Type B pancreatic cell (in vitro differentiated cells): ENCODE data around the gene SLC6A11. TPM values are rescaled to one million over a fixed set of nuclear protein-coding genes. Genes with fewer than 3 reads are reported as not detected.

Source experiments
- DNase-seq: peaks from one replicate; pipeline ENCODE4 v3.0.0; 2021; ENCODE audit warnings: mixed read lengths; ENCODE audit not compliant: unreplicated experiment; ENCODE audit errors: extremely low spot score
- H3K27ac Mint-ChIP-seq: 2 replicates; pipeline ENCODE4 v1.8.0; 2021; ENCODE audit warnings: mild to moderate bottlenecking, mixed read lengths
- H3K27me3 Mint-ChIP-seq: 2 replicates; pipeline ENCODE4 v1.8.0; 2021; ENCODE audit warnings: mixed read lengths
- H3K36me3 Mint-ChIP-seq: 2 replicates; pipeline ENCODE4 v1.8.0; 2021; ENCODE audit warnings: mixed read lengths
- H3K4me1 Mint-ChIP-seq: one replicate; pipeline ENCODE4 v1.8.0; 2021; ENCODE audit warnings: mixed read lengths; ENCODE audit not compliant: unreplicated experiment
- H3K4me3 Mint-ChIP-seq: 2 replicates; pipeline ENCODE4 v1.8.0; 2021; ENCODE audit warnings: mild to moderate bottlenecking, mixed read lengths
- H3K9me3 Mint-ChIP-seq: 2 replicates; pipeline ENCODE4 v1.8.0; 2021; ENCODE audit warnings: mixed read lengths
- CTCF ChIP-seq: fragments of 200-600 bp; sonication (generic); conservative IDR thresholded peaks from 2 replicates; pipeline ENCODE4 v1.5.0; 2021; ENCODE audit warnings: antibody characterized with exemption, mild to moderate bottlenecking
- total RNA-seq: library from RNA; stranded (reverse); gene quantifications from 2 replicates; pipeline ENCODE4 v1.2.1, GENCODE V29; 2021; ENCODE audit warnings: low replicate concordance

The SLC6A11 gene
- total RNA-seq, 1 donor from 2014 or later: 3.0 TPM

DNA sequence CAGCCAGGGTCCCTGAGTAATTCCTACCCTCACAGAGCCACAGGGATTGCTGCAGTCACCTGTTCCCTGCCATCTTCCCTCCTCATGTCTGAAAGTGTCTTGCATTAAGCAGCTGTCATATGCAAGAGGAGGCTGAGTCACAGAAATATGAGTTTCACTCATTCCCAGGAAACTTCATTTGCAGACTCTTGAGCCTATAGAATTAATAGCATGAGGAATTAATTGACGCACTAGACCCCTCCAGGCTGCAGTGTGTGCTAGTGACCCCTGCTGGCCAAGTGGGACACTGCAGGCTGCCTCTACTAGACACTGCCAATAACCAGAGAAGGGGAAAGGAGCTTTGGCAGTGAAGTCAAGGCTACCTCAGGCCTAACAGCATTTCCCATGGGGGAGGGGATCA, 125.9 kb downstream of the SLC6A11 start:
- H3K9me3 Mint-ChIP-seq: no peaks in the 10 kb centered on the region
- no peaks in the 10 kb centered on the region for H3K36me3 Mint-ChIP-seq
- H3K4me3 Mint-ChIP-seq: no peak overlapping the region
- H3K4me1 Mint-ChIP-seq: no peaks in the 10 kb centered on the region
- H3K27ac Mint-ChIP-seq: no peak overlapping the region
- no peak for DNase-seq
- H3K27me3 Mint-ChIP-seq: peaks cover 32% of the 10 kb centered on the region
- peak; percentile 77 for TF ChIP-seq CTCF

GRCh38 chr3:10942690-10943205, 126.7 kb downstream of the SLC6A11 start:
- H3K9me3 Mint-ChIP-seq: no peaks in the 10 kb centered on the region
- H3K36me3 Mint-ChIP-seq: no peaks in the 10 kb centered on the region
- TF ChIP-seq CTCF: no peak
- H3K4me3 Mint-ChIP-seq: no peak overlapping the region
- no peak overlapping the region for H3K27ac Mint-ChIP-seq
- no peaks in the 10 kb centered on the region for H3K4me1 Mint-ChIP-seq
- no peak for DNase-seq
- peaks cover 36% of the 10 kb centered on the region for H3K27me3 Mint-ChIP-seq

GRCh38 chr3:10944866-10945265, 128.8 kb downstream of the SLC6A11 start:
- Mint-ChIP-seq H3K4me3 (no peak overlapping the region), H3K27ac (no peak overlapping the region), H3K9me3 (no peaks in the 10 kb centered on the region), H3K36me3 (no peaks in the 10 kb centered on the region), H3K27me3 (peaks cover 44% of the 10 kb centered on the region), H3K4me1 (no peaks in the 10 kb centered on the region)
- no peak for TF ChIP-seq CTCF
- no peak for DNase-seq

GRCh38 chr3:10945683-10946287, 129.8 kb downstream of the SLC6A11 start:
- peak; percentile 92 for TF ChIP-seq CTCF
- H3K27me3 Mint-ChIP-seq: peaks cover 47% of the 10 kb centered on the region
- H3K36me3 Mint-ChIP-seq: no peaks in the 10 kb centered on the region
- no peaks in the 10 kb centered on the region for H3K9me3 Mint-ChIP-seq
- H3K27ac Mint-ChIP-seq: no peak overlapping the region
- H3K4me3 Mint-ChIP-seq: no peak overlapping the region
- peak; percentile 80 for DNase-seq
- no peaks in the 10 kb centered on the region for H3K4me1 Mint-ChIP-seq

DNA sequence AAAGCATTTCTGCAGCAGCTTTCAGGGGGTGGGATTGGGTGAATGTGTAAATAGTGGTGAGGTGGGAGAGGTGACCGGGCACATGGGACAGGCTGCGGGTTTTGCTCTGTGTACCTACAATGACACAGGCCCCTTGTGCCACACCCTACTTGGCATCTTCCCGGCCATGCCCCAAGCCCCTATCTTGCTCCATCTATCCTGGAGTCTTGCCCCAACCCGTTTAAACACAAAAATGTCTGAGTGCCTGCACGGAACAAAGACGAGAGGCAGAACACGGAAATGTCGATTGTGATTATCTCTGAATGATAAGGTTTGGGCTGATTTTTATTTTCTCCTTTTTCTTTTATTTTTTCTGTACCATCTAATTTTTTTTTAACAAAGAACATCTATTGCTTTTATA, 130.5 kb downstream of the SLC6A11 start:
- Mint-ChIP-seq H3K4me3 (no peak overlapping the region), H3K4me1 (no peaks in the 10 kb centered on the region), H3K27ac (no peak overlapping the region), H3K36me3 (no peaks in the 10 kb centered on the region), H3K9me3 (no peaks in the 10 kb centered on the region), H3K27me3 (peaks cover 47% of the 10 kb centered on the region)
- no peak for DNase-seq
- TF ChIP-seq CTCF: no peak
